Right cardiac atrium (tissue), 5 donors: Measurements from ENCODE around the gene ZFP36L1. TPM values are rescaled to one million over a fixed set of nuclear protein-coding genes. Genes with fewer than 3 reads are reported as not detected.

Source experiments
- ATAC-seq, 2 donors: fragments of 200-7000 bp; cut with Tn5 transposase; one replicate each; pipeline versions ENCODE4 v1.8.0 to v1.9.1; 2020; ENCODE audit warnings: moderate library complexity in 2 of 2, mild to moderate bottlenecking in 1 of 2
- DNase-seq, 3 donors: peaks; one replicate each; pipeline ENCODE4 v3.0.0-alpha.2; 2020
- H3K27ac ChIP-seq: one replicate; pipeline ENCODE4 v1.5.1; 2013; ENCODE audit warnings: mild to moderate bottlenecking, low read length, control low read depth, moderate library complexity
- H3K27me3 ChIP-seq: one replicate; pipeline ENCODE4 v1.6.1; 2013; ENCODE audit not compliant: control insufficient read depth, insufficient read depth
- H3K4me1 ChIP-seq: one replicate; pipeline ENCODE4 v1.6.1; 2013; ENCODE audit warnings: low read length; ENCODE audit not compliant: control insufficient read depth, insufficient read depth
- H3K4me3 ChIP-seq: one replicate; pipeline ENCODE4 v1.5.1; 2013; ENCODE audit warnings: low read length, control low read depth
- H3K9me3 ChIP-seq: one replicate; pipeline ENCODE4 v1.6.1; 2013; ENCODE audit warnings: low read length; ENCODE audit not compliant: control insufficient read depth
- WGBS: extraction: QIAGEN DNeasy Blood & Tissue Kit; methylation state at CpG from one replicate; pipeline ENCODE4 v1.1.7; 2013; 5-methylcytosine and 5-hydroxymethylcytosine counted together
- intact Hi-C, 4 donors: fragments of 100-400 bp; cut with DNase I; formaldehyde crosslinking; loops; one replicate each; pipeline versions ENCODE4 v1.11.0 to v1.14.0; 2022 to 2023
- polyA plus RNA-seq: library from polyadenylated mRNA; stranded (reverse); fragments of 200-250 nt; gene quantifications from one replicate; pipeline ENCODE4 v1.2.3, GENCODE V29; 2013
- total RNA-seq, 4 donors: library from RNA; stranded (reverse); fragmentation: NEBNext Ultra II Directional; extraction: Animal tissue kit (Norgen Biotek cat#: 25700); gene quantifications; one replicate each; pipeline ENCODE4 v1.2.1, GENCODE V29; 2021
- donor health status: healthy with polysubstance abuse.
- donor health status: DM: no; HTN: yes; CAD: no.
- donor health status: DM: no; HTN: no; CAD: no.
- donor health status: DM: no; HTN: yes; CAD: no; lungs with severe emphysema.
- donor health status: DM: yes; HTN: yes; CAD: no.

Gene ZFP36L1
- total and polyA plus RNA-seq, 5 donors: 45.2 to 132 (median 111) TPM

DNA sequence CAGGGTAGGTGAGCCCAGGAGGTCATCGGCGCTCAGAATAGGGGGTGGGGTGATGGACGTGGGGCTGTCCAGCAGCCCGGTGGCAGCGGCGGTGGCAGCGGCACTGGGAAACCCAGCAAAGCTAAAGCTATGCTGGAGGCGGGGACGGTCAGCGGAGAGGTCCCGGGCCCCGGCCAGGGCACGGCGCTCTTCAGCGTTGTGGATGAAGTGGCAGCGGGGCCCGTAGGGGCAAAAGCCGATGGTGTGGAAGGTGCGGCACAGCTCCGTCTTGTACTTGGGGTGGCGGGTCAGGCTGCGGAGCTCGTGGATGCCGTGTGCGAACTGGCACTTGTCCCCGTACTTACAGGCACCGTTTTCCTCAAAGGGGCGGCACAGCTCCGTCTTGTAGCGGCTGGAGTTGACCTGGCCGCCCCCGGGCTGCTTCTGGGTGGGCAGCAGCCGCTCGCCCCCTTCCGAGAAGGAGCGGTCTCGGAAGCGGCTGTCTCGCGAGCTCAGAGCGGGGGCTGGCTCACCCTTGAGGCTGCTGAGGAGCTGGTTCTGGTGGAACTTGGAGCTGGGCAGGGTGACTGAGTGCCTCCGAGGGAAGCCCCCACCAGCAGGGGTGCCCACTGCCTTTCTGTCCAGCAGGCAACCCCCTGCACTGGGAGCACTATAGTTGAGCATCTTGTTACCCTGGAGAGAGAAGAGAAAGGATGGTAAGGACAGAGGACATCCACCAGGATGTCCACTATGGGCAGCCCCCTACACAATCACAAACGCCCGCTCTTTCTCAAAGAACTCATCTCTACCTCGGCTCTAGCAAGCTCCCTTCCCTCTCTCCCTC lies 2.8 kb downstream of the ZFP36L1 start:
- DNase-seq (peak in 2 of 3 donors; percentile 77 to 80), ATAC-seq (no peak)
- H3K4me3 ChIP-seq: peak overlapping the region; percentile 90
- peaks cover 4% of the 10 kb centered on the region for H3K4me1 ChIP-seq
- intact Hi-C loops: loop anchor here (2.0 to 10.0 kb wide), 10 partner anchors 105 to 543 kb away; no protein-coding TSS in a partner anchor
- H3K9me3 ChIP-seq: no peaks in the 10 kb centered on the region
- WGBS: 8% methylated on average over 45 of the region's 45 CpGs
- peak overlapping the region; percentile 54 for H3K27ac ChIP-seq
- no peaks in the 10 kb centered on the region for H3K27me3 ChIP-seq

DNA sequence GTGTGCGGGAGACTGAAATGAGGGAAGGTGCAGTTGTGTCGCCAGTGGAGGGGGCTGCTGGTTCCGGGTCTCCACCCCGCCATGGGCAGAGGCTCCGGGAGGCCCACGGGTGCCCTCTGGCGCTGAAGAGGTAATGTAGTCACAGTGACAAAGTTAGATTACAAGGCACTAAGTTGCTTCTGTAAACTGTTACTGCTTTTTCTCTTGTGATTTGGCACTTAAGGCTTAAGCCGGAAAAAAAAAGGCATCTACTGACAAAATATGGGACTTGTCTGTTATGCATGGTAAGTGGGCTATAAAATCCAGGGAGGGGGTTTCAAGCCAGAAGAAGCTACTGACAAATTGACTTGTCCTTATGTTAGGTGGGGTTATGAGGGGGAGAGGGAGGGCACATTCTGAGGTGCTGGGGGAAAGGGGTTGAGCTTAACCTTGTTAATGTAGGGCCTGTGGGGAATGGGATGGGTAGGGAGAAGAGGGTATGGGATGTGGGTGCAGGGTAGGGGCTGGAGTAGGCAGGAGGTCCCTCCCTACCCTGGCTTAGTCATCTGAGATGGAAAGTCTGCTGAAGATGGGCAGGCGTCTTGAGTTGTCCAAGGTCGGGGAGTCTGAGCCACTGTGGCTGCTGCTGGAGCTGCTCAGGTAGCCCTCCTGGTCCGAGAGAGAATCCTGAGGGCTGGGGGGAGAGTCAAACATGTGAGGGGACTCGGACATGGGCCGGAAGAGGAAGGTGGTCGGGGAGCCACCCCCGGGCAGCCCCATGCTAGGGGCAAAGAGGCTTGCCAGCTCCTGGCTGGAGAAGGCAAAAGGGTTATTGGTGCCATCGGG lies 3.7 kb downstream of the ZFP36L1 start:
- peak overlapping the region; percentile 54 for H3K27ac ChIP-seq
- WGBS: 5% methylated on average over 16 of the region's 16 CpGs
- DNase-seq (peak; percentile 89 to 95 (median 94)), ATAC-seq (peak; percentile 26 to 44)
- peak overlapping the region; percentile 90 for H3K4me3 ChIP-seq
- no peaks in the 10 kb centered on the region for H3K27me3 ChIP-seq
- intact Hi-C loops: loop anchor here (2.0 to 10.0 kb wide), 7 partner anchors 104 to 542 kb away; no protein-coding TSS in a partner anchor
- no peaks in the 10 kb centered on the region for H3K9me3 ChIP-seq
- H3K4me1 ChIP-seq: peaks cover 4% of the 10 kb centered on the region

DNA sequence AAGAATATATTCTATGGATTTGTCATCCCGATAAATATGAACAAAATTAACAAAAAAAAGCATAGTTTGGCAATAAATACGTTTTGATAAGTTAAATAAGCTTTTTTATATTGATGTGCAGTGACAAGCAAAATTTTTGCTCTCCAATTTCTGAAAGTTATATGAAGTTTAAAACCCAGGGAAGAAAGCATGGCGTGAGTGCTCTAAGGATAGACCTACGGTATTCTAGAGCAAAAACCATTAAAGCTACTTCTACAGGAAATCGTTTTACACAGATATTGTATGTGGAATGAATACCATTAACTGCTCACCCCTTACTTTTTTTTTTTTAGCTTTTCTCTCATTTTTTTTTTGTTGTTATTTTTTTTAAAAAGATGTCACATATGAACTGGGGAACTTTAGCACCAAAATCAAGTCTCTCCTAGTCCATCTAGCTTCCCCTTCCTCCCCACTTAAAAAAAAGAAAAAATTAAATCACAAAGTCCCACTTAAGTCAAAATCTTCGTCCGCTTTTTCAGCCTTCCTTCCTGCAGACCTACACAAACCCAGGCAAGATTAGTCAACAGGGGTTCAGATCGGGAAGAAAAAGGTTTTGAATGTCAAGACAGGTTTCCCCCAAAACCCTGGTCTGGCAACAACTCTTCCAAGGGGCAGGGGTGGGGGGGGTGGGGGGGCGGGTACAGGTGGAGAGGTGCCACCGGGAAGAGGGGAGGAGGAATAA lies 4.4 kb downstream of the ZFP36L1 start:
- Histone ChIP-seq H3K4me3 (peak overlapping the region; percentile 90), H3K27me3 (no peaks in the 10 kb centered on the region), H3K27ac (no peak overlapping the region), H3K9me3 (no peaks in the 10 kb centered on the region), H3K4me1 (peaks cover 4% of the 10 kb centered on the region)
- no peak for DNase-seq
- 18% methylated on average over 10 of the region's 10 CpGs for WGBS
- ATAC-seq: no peak
- intact Hi-C loops: loop anchor here (2.0 to 10.0 kb wide), 7 partner anchors 104 to 541 kb away; no protein-coding TSS in a partner anchor

DNA sequence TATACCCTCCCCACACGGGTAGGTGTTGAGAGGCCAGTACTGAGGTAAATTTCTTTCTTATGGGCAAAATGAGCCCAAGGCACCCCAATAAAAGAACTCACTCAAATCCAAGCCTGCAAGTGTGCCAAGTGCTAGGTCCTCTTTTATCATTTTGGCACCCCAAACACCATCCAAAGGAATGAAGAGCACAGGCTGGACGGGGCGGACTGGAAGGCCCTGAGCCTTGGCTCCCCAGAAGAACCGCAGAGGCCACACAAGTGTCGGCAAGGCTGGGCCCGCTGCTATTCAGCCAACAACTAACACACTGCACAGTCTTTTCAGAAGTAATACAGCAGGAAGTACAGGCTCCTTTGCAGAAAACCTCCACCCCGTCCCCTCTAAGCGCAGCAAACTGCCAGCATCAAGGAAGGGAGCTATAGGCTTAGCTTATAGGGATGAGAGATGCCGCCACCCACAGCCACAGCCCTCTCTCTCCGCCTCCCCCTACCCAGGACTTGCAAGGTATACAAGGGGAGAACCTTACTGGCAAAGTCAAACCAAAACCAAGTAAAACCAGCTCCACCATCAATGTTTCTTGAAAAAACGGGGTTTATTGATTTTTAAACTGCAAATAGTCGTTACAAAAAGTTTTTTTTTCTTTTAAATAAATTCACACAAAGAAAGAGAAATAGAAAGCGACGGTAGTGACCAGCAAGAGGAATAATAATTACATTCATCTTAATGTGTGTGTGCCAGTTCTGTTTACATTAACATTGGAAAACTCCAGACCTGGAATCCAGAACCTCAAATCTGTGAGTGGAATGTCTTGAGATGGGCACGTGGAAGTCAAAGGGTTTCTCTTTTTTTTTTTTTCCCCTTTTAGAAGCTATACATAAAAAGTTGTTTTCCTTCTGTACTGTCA lies 5.5 kb downstream of the ZFP36L1 start:
- H3K4me1 ChIP-seq: peaks cover 4% of the 10 kb centered on the region
- no peaks in the 10 kb centered on the region for H3K27me3 ChIP-seq
- peak overlapping the region; percentile 44 for H3K27ac ChIP-seq
- DNase-seq: peak in 2 of 3 donors; percentile 67 to 73
- H3K9me3 ChIP-seq: no peaks in the 10 kb centered on the region
- intact Hi-C loops: loop anchor here in 3 of 4 donors (5.0 to 10.0 kb wide), 6 partner anchors 103 to 540 kb away; no protein-coding TSS in a partner anchor
- 42% methylated on average over 15 of the region's 15 CpGs for WGBS
- no peak overlapping the region for H3K4me3 ChIP-seq
- ATAC-seq: no peak

GRCh38 chr14:68786491-68787091 lies 6.3 kb downstream of the ZFP36L1 start:
- no peaks in the 10 kb centered on the region for H3K27me3 ChIP-seq
- H3K4me1 ChIP-seq: peaks cover 6% of the 10 kb centered on the region
- no peak for DNase-seq
- ATAC-seq: peak in 1 of 2 donors; percentile 4
- peak overlapping the region; percentile 43 for H3K27ac ChIP-seq
- H3K9me3 ChIP-seq: no peaks in the 10 kb centered on the region
- intact Hi-C loops: loop anchor here in 3 of 4 donors (5.0 to 10.0 kb wide), 6 partner anchors 102 to 539 kb away; no protein-coding TSS in a partner anchor
- 64% methylated on average over 6 of the region's 6 CpGs for WGBS
- H3K4me3 ChIP-seq: no peak overlapping the region

DNA sequence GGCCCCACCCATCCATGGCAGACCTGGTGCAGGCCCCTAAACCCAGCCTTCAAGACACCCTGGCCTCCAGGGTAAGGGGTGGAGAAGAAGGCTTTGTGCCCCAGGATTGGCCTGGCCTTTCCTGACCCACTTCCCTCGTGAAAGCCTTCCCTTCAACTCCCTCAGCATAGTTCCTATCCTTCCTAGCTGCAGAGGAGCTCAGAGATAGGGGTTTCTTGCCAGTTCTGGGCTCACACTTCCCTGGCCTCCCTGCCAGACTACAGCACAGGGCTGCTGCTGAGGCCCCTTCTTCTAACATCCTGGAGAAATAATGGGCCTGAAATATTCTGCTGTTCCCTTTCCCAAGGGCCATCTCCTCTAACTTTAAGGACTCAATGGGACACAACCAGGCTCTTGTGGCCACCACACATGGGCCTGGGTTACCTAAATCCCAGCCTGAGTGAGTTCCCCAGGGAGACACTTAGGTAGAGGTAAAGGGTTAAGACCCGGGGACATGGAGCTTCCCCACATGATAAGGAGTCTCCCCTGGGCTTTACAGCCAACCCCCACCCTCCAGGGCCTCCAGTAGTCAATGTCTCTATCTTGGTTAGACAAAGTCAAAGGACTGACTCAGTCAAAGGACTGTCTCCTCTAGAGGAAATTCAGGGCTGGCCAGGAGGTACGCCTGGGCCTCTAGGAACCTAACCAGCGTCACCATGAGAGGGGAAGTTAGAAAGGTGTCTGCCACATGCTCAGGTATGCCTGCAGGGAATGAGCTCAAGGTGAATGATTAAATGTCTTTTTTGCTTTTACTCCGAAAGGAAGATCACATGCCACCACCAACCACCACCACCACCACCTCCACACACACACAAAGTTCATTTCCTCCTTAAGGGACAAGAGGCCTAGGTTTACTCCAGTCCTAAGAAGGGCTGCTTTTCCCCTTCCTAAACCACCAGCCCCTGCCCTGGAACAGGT lies 7.1 kb downstream of the ZFP36L1 start:
- peak overlapping the region; percentile 43 for H3K27ac ChIP-seq

GRCh38 chr14:68784978-68785533 lies 7.8 kb downstream of the ZFP36L1 start:
- intact Hi-C loops: loop anchor here in 3 of 4 donors (5.0 to 10.0 kb wide), 6 partner anchors 100 to 538 kb away; no protein-coding TSS in a partner anchor
- DNase-seq (no peak), ATAC-seq (no peak)
- Histone ChIP-seq H3K4me3 (no peak overlapping the region), H3K4me1 (peaks cover 19% of the 10 kb centered on the region), H3K27ac (peak overlapping the region; percentile 43), H3K9me3 (no peaks in the 10 kb centered on the region), H3K27me3 (no peaks in the 10 kb centered on the region)
- 70% methylated on average over 6 of the region's 6 CpGs for WGBS

More for the DNA sequence above, 7.1 kb downstream of the ZFP36L1 start:
- no peaks in the 10 kb centered on the region for H3K9me3 ChIP-seq
- WGBS: 64% methylated on average over 5 of the region's 5 CpGs
- intact Hi-C loops: loop anchor here in 3 of 4 donors (5.0 to 10.0 kb wide), 6 partner anchors 101 to 539 kb away; no protein-coding TSS in a partner anchor
- H3K4me1 ChIP-seq: peaks cover 13% of the 10 kb centered on the region
- DNase-seq (peak in 2 of 3 donors; percentile 76 to 78), ATAC-seq (peak; percentile 1 to 28)
- no peak overlapping the region for H3K4me3 ChIP-seq
- H3K27me3 ChIP-seq: no peaks in the 10 kb centered on the region

GRCh38 chr14:68784226-68784910 lies 8.5 kb downstream of the ZFP36L1 start:
- ATAC-seq: no peak
- no peaks in the 10 kb centered on the region for H3K27me3 ChIP-seq
- peaks cover 20% of the 10 kb centered on the region for H3K4me1 ChIP-seq
- intact Hi-C loops: loop anchor here in 3 of 4 donors (10.0 kb wide), 4 partner anchors 100 to 530 kb away; no protein-coding TSS in a partner anchor
- no peak overlapping the region for H3K4me3 ChIP-seq
- H3K27ac ChIP-seq: no peak overlapping the region
- peak in 2 of 3 donors; percentile 64 to 75 for DNase-seq
- 67% methylated on average over 5 of the region's 5 CpGs for WGBS
- no peaks in the 10 kb centered on the region for H3K9me3 ChIP-seq
